ENCODE data around the gene LRFN2. TPM values are rescaled to one million over a fixed set of nuclear protein-coding genes. Genes with fewer than 3 reads are reported as not detected.

LRFN2 gene
- total RNA-seq, 3 donors from 2014 or later (not counting 1 experiment from before 2014, with no cell fraction given): 3.0 to 3.6 (median 3.5) TPM

GRCh38 chr6:40348591-40348990, 238.6 kb downstream of the LRFN2 start:
- Histone ChIP-seq H3K4me3 (ENCODE audit: low read length) (no peak overlapping the region), H3K36me3 (ENCODE audit: control insufficient read depth, insufficient read depth, low read length) (no peaks in the 10 kb centered on the region), H3K27me3 (ENCODE audit: control insufficient read depth, insufficient read depth, low read length) (no peaks in the 10 kb centered on the region), H3K27ac (ENCODE audit: low read length) (no peak overlapping the region), H3K9me3 (ENCODE audit: control insufficient read depth, insufficient read depth, low read length) (no peaks in the 10 kb centered on the region), H3K4me1 (ENCODE audit: control insufficient read depth, insufficient read depth, low read length) (no peaks in the 10 kb centered on the region)
- H3K27ac Mint-ChIP-seq: no peak overlapping the region
- 85% methylated on average over 4 of the region's 4 CpGs for WGBS (ENCODE audit: insufficient coverage)
- intact Hi-C loops (cut with micrococcal nuclease): no loop called here
- H3K36me3 Mint-ChIP-seq: no peaks in the 10 kb centered on the region
- TF ChIP-seq, protein P1, sequence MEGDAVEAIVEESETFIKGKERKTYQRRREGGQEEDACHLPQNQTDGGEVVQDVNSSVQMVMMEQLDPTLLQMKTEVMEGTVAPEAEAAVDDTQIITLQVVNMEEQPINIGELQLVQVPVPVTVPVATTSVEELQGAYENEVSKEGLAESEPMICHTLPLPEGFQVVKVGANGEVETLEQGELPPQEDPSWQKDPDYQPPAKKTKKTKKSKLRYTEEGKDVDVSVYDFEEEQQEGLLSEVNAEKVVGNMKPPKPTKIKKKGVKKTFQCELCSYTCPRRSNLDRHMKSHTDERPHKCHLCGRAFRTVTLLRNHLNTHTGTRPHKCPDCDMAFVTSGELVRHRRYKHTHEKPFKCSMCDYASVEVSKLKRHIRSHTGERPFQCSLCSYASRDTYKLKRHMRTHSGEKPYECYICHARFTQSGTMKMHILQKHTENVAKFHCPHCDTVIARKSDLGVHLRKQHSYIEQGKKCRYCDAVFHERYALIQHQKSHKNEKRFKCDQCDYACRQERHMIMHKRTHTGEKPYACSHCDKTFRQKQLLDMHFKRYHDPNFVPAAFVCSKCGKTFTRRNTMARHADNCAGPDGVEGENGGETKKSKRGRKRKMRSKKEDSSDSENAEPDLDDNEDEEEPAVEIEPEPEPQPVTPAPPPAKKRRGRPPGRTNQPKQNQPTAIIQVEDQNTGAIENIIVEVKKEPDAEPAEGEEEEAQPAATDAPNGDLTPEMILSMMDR (IDR thresholded peaks at IDR 0.05): no peak
- peaks cover 0 to 5% of the 10 kb centered on the region in 2 donors for H3K4me1 Mint-ChIP-seq
- no peaks in the 10 kb centered on the region for H3K9me3 Mint-ChIP-seq
- peaks cover 0 to 3% of the 10 kb centered on the region in 2 donors for H3K27me3 Mint-ChIP-seq (ENCODE audit: low read depth in 2 of 2)
- ATAC-seq: no peak
- H3K4me3 Mint-ChIP-seq: no peak overlapping the region
- DNase-seq: peak in 1 of 2 donors; percentile 4

DNA sequence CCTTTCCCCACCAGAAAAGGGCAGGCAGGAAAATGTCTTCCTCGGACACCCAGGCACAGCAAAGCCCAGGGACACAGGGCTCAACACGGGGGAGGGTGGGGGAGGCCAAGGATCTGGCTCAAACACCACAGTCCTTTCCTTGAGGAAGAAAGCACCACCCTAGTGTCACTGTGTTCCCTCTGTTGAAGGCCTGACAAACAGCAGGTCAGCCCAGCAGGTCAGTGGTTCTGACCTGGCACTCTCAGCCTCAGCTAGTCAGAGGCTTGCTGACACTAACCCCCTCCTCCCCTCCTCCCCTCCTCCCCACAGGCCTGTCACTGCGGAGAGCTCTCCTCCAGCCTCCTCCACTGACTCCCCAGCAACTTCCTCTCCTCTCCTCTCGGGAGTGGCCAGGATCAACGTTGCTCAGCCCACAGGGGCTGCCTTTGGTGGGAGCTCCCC, 239.6 kb downstream of the LRFN2 start:
- TF ChIP-seq, protein P1 (IDR thresholded peaks at IDR 0.05): no peak
- no peak overlapping the region for H3K4me3 Mint-ChIP-seq
- 45% methylated on average over 3 of the region's 5 CpGs for WGBS (ENCODE audit: insufficient coverage)

DNA sequence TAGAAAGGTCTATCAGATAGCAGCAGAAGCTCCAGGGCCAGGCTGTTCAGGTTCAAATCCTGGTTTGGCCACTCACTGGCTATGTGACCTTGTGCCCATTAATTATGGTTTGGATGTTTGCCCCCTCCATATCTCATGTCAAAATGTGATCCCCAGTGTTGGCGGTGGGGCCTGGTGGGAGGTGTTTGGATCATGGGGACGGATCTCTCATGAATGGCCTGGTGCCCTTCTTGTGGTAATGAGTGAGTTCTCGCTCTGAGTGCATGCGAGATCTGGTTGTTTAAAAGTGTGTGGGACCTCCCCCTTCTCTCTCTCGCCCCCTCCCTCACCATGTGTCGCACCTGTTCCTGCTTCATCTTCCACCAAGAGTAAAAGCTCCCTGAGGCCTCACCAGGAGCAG, 240.9 kb downstream of the LRFN2 start:
- no peaks in the 10 kb centered on the region for H3K9me3 ChIP-seq (ENCODE audit: control insufficient read depth, insufficient read depth, low read length)
- Mint-ChIP-seq H3K9me3 (no peaks in the 10 kb centered on the region), H3K36me3 (no peaks in the 10 kb centered on the region), H3K27me3 (ENCODE audit: low read depth in 2 of 2) (peaks cover 5 to 23% of the 10 kb centered on the region in 2 donors), H3K27ac (no peak overlapping the region), H3K4me1 (peaks cover 11 to 12% of the 10 kb centered on the region in 2 donors), H3K4me3 (no peak overlapping the region)
- 75% methylated on average over 2 of the region's 6 CpGs for WGBS (ENCODE audit: insufficient coverage)
- no peaks in the 10 kb centered on the region for H3K27me3 ChIP-seq (ENCODE audit: control insufficient read depth, insufficient read depth, low read length)
- no peak for DNase-seq
- H3K27ac ChIP-seq (ENCODE audit: low read length): no peak overlapping the region
- no peaks in the 10 kb centered on the region for H3K4me1 ChIP-seq (ENCODE audit: control insufficient read depth, insufficient read depth, low read length)
- TF ChIP-seq, protein P1 (IDR thresholded peaks at IDR 0.05): no peak
- no peak for ATAC-seq
- no peaks in the 10 kb centered on the region for H3K36me3 ChIP-seq (ENCODE audit: control insufficient read depth, insufficient read depth, low read length)
- intact Hi-C loops (cut with micrococcal nuclease): no loop called here
- H3K4me3 ChIP-seq (ENCODE audit: low read length): no peak overlapping the region

More for the DNA sequence above, 239.6 kb downstream of the LRFN2 start:
- Histone ChIP-seq H3K4me3 (ENCODE audit: low read length) (no peak overlapping the region), H3K27ac (ENCODE audit: low read length) (no peak overlapping the region), H3K9me3 (ENCODE audit: control insufficient read depth, insufficient read depth, low read length) (no peaks in the 10 kb centered on the region), H3K4me1 (ENCODE audit: control insufficient read depth, insufficient read depth, low read length) (no peaks in the 10 kb centered on the region), H3K27me3 (ENCODE audit: control insufficient read depth, insufficient read depth, low read length) (no peaks in the 10 kb centered on the region), H3K36me3 (ENCODE audit: control insufficient read depth, insufficient read depth, low read length) (no peaks in the 10 kb centered on the region)
- intact Hi-C loops (cut with micrococcal nuclease): no loop called here
- Mint-ChIP-seq H3K4me1 (peaks cover 2 to 5% of the 10 kb centered on the region in 2 donors), H3K27me3 (ENCODE audit: low read depth in 2 of 2) (peaks cover 3 to 13% of the 10 kb centered on the region in 2 donors), H3K36me3 (no peaks in the 10 kb centered on the region), H3K9me3 (no peaks in the 10 kb centered on the region), H3K27ac (no peak overlapping the region)
- peak in 1 of 2 donors; percentile 6 for DNase-seq
- ATAC-seq: no peak

GRCh38 chr6:40344566-40345167, 242.5 kb downstream of the LRFN2 start:
- intact Hi-C loops (cut with micrococcal nuclease): no loop called here
- Histone ChIP-seq H3K27me3 (ENCODE audit: control insufficient read depth, insufficient read depth, low read length) (no peaks in the 10 kb centered on the region), H3K9me3 (ENCODE audit: control insufficient read depth, insufficient read depth, low read length) (no peaks in the 10 kb centered on the region), H3K4me1 (ENCODE audit: control insufficient read depth, insufficient read depth, low read length) (no peaks in the 10 kb centered on the region), H3K36me3 (ENCODE audit: control insufficient read depth, insufficient read depth, low read length) (no peaks in the 10 kb centered on the region), H3K4me3 (ENCODE audit: low read length) (no peak overlapping the region), H3K27ac (ENCODE audit: low read length) (no peak overlapping the region)
- Mint-ChIP-seq H3K36me3 (no peaks in the 10 kb centered on the region), H3K27ac (no peak overlapping the region), H3K4me1 (peaks cover 12 to 17% of the 10 kb centered on the region in 2 donors), H3K9me3 (no peaks in the 10 kb centered on the region), H3K4me3 (no peak overlapping the region), H3K27me3 (ENCODE audit: low read depth in 2 of 2) (peaks cover 5 to 23% of the 10 kb centered on the region in 2 donors)
- ATAC-seq (no peak), DNase-seq (no peak)
- WGBS (ENCODE audit: insufficient coverage): 90% methylated on average over 6 of the region's 6 CpGs
- TF ChIP-seq, protein P1 (IDR thresholded peaks at IDR 0.05): no peak

Measured in natural killer cell (primary cell).